GM21528 (cell line): Measurements from ENCODE around the gene FLRT1.

Experiments
- ATAC-seq: cut with Tn5 transposase; IDR thresholded peaks from one replicate; pipeline ENCODE4 v1.9.1; 2021; ENCODE audit warnings: mild to moderate bottlenecking, moderate library complexity; ENCODE audit not compliant: unreplicated experiment, low FRiP score

Gene FLRT1

GRCh38 chr11:64064374-64065140 is 28.8 kb downstream of the FLRT1 start:
- no peak for ATAC-seq

- ATAC-seq = no peak
These were observed 29.4 kb downstream of the FLRT1 start for GRCh38 chr11:64065141-64065465.

- ATAC-seq = no peak
These were observed 30.0 kb downstream of the FLRT1 start for GRCh38 chr11:64065712-64066111.

- no peak for ATAC-seq
These were observed 31.7 kb downstream of the FLRT1 start for GRCh38 chr11:64067230-64067993.

- ATAC-seq = no peak
These were observed 33.1 kb downstream of the FLRT1 start for GRCh38 chr11:64068705-64069400.

GRCh38 chr11:64069401-64070313 is 33.9 kb downstream of the FLRT1 start:
- ATAC-seq = no peak

- no peak for ATAC-seq
These were observed 34.6 kb downstream of the FLRT1 start for GRCh38 chr11:64070314-64070681.

- ATAC-seq = no peak
These were observed 36.1 kb downstream of the FLRT1 start for GRCh38 chr11:64071849-64072248.

GRCh38 chr11:64072403-64072802 is 36.7 kb downstream of the FLRT1 start:
- ATAC-seq = no peak

GRCh38 chr11:64072871-64073270 is 37.1 kb downstream of the FLRT1 start:
- no peak for ATAC-seq

GRCh38 chr11:64073542-64073941 is 37.8 kb downstream of the FLRT1 start:
- no peak for ATAC-seq

- ATAC-seq = no peak
These were observed 38.5 kb downstream of the FLRT1 start for GRCh38 chr11:64074239-64074638.

- no peak for ATAC-seq
These were observed 41.0 kb downstream of the FLRT1 start for GRCh38 chr11:64076758-64077157.

- no peak for ATAC-seq
These were observed 41.9 kb downstream of the FLRT1 start for GRCh38 chr11:64077607-64078006.

GRCh38 chr11:64078284-64078683 is 42.6 kb downstream of the FLRT1 start:
- no peak for ATAC-seq

- no peak for ATAC-seq
These were observed 43.2 kb downstream of the FLRT1 start for GRCh38 chr11:64078905-64079304.

- no peak for ATAC-seq
These were observed 44.7 kb downstream of the FLRT1 start for GRCh38 chr11:64080390-64080789.

- ATAC-seq = no peak
These were observed 46.2 kb downstream of the FLRT1 start for GRCh38 chr11:64081745-64082442.

GRCh38 chr11:64083398-64084080 is 47.8 kb downstream of the FLRT1 start:
- ATAC-seq = no peak
